ENCODE measurements around the gene NBL1. TPM values are rescaled to one million over a fixed set of nuclear protein-coding genes. Genes with fewer than 3 reads are reported as not detected.
A peak's percentile ranks its signal among the peaks of the same experiment; 100 is the strongest.
"Not testable (repeated sequence)": the region's sequence is repeated elsewhere in the genome, so short reads cannot be mapped to it uniquely, and the experiment has no call there.

Gene NBL1
- total and polyA plus RNA-seq, 4 experiments from 2014 or later = 8.9 to 24.6 (median 17.4) TPM

- Mint-ChIP-seq H3K27me3 (no peaks in the 10 kb centered on the region), H3K4me1 (peaks cover 0 to 1% (median 0%) of the 10 kb centered on the region in 4 donors), H3K4me3 (no peak overlapping the region), H3K27ac (peak overlapping the region in 2 of 7 donors; percentile 31 to 84), H3K36me3 (peaks cover 25 to 29% of the 10 kb centered on the region in 2 donors), H3K9me3 (no peaks in the 10 kb centered on the region)
- intact Hi-C loops (cut with micrococcal nuclease) = no loop called here
- Histone ChIP-seq H3K9me3 (ENCODE audit: control insufficient read depth in 1 of 2, low read length in 2 of 2) (no peaks in the 10 kb centered on the region), H3K36me3 (ENCODE audit: insufficient read depth, low read length) (peaks cover 16% of the 10 kb centered on the region), H3K27ac (ENCODE audit: low read depth, low read length) (no peak overlapping the region), H3K4me3 (ENCODE audit: low read length in 2 of 2) (no peak overlapping the region), H3K4me1 (ENCODE audit: insufficient read depth, low read length) (no peaks in the 10 kb centered on the region), H3K27me3 (ENCODE audit: insufficient read depth, low read length) (no peaks in the 10 kb centered on the region)
- DNase-seq = no peak
- CTCF ChIA-PET (ENCODE audit: partially characterized antibody) = interaction anchor here (0.8 to 1.9 kb wide), 5 partner anchors 22 to 31 kb away, joined by 3 to 4 read pairs (median 3); no protein-coding TSS in a partner anchor
- POLR2A ChIA-PET (ENCODE audit: partially characterized antibody) = interaction anchor here (0.9 kb wide), 1 partner anchor 35 kb away, joined by 4 read pairs; no protein-coding TSS in a partner anchor
Observed at GRCh38 chr1:19630720-19631395, 13.3 kb upstream of the NBL1 start.

GRCh38 chr1:19632211-19632610 lies 11.9 kb upstream of the NBL1 start:
- Mint-ChIP-seq H3K4me3 (no peak overlapping the region), H3K4me1 (peaks cover 0 to 1% (median 0%) of the 10 kb centered on the region in 4 donors), H3K36me3 (peaks cover 12 to 15% of the 10 kb centered on the region in 2 donors), H3K27ac (peak overlapping the region in 2 of 7 donors; percentile 32 to 35), H3K27me3 (no peaks in the 10 kb centered on the region), H3K9me3 (no peaks in the 10 kb centered on the region)
- Histone ChIP-seq H3K4me1 (ENCODE audit: insufficient read depth, low read length) (no peaks in the 10 kb centered on the region), H3K27me3 (ENCODE audit: insufficient read depth, low read length) (no peaks in the 10 kb centered on the region), H3K36me3 (ENCODE audit: insufficient read depth, low read length) (peaks cover 6% of the 10 kb centered on the region), H3K9me3 (ENCODE audit: control insufficient read depth in 1 of 2, low read length in 2 of 2) (no peaks in the 10 kb centered on the region), H3K4me3 (ENCODE audit: low read length in 2 of 2) (no peak overlapping the region), H3K27ac (ENCODE audit: low read depth, low read length) (no peak overlapping the region)
- ChIA-PET POLR2A (ENCODE audit: partially characterized antibody) (no interaction called here), CTCF (ENCODE audit: partially characterized antibody) (no interaction called here)
- DNase-seq = no peak
- intact Hi-C loops (cut with micrococcal nuclease) = no loop called here

GRCh38 chr1:19633106-19633505 lies 11.0 kb upstream of the NBL1 start:
- peaks cover 4 to 9% of the 10 kb centered on the region in 2 donors for H3K36me3 Mint-ChIP-seq
- Histone ChIP-seq H3K36me3 (ENCODE audit: insufficient read depth, low read length) (no peaks in the 10 kb centered on the region), H3K27ac (ENCODE audit: low read depth, low read length) (no peak overlapping the region), H3K9me3 (ENCODE audit: control insufficient read depth in 1 of 2, low read length in 2 of 2) (no peaks in the 10 kb centered on the region), H3K27me3 (ENCODE audit: insufficient read depth, low read length) (no peaks in the 10 kb centered on the region), H3K4me3 (ENCODE audit: low read length in 2 of 2) (no peak overlapping the region), H3K4me1 (ENCODE audit: insufficient read depth, low read length) (no peaks in the 10 kb centered on the region)
- no peak overlapping the region for H3K27ac Mint-ChIP-seq
- no peak overlapping the region for H3K4me3 Mint-ChIP-seq
- H3K9me3 Mint-ChIP-seq = no peaks in the 10 kb centered on the region
- ChIA-PET POLR2A (ENCODE audit: partially characterized antibody) (interaction anchor here (1.1 kb wide), 1 partner anchor 22 kb away, joined by 4 read pairs; no protein-coding TSS in a partner anchor), CTCF (ENCODE audit: partially characterized antibody) (no interaction called here)
- peaks cover 0 to 1% (median 0%) of the 10 kb centered on the region in 4 donors for H3K4me1 Mint-ChIP-seq
- intact Hi-C loops (cut with micrococcal nuclease) = no loop called here
- no peak for DNase-seq
- H3K27me3 Mint-ChIP-seq = no peaks in the 10 kb centered on the region

DNA sequence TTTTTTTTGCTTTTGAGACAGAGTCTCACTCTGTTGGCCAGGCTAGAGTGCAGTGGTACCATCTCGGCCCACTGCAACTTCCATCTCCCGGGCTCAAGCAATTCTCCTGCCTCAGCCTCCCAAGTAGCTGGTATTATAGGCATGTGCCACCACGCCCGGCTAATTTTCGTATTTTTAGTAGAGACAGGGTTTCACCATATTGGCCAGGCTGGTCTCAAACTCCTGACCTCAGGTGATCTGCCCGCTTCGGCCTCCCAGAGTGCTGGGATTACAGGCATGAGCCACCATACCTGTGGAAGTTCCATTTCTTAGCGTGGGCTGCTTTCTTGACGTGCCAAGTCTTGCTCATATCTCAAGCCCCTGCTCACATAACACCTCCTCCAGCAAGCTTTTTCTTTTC lies 9.0 kb upstream of the NBL1 start:
- DNase-seq; POLR2A ChIA-PET (ENCODE audit: partially characterized antibody); H3K4me3 ChIP-seq (ENCODE audit: low read length in 2 of 2); H3K4me3 Mint-ChIP-seq; H3K36me3 ChIP-seq (ENCODE audit: insufficient read depth, low read length); H3K27me3 Mint-ChIP-seq; H3K27ac ChIP-seq (ENCODE audit: low read depth, low read length); H3K36me3 Mint-ChIP-seq; H3K4me1 ChIP-seq (ENCODE audit: insufficient read depth, low read length); H3K27me3 ChIP-seq (ENCODE audit: insufficient read depth, low read length); H3K9me3 Mint-ChIP-seq; H3K27ac Mint-ChIP-seq; H3K9me3 ChIP-seq (ENCODE audit: control insufficient read depth in 1 of 2, low read length in 2 of 2); CTCF ChIA-PET (ENCODE audit: partially characterized antibody); H3K4me1 Mint-ChIP-seq; intact Hi-C loops (cut with micrococcal nuclease): not testable (repeated sequence)

GRCh38 chr1:19635646-19636045 lies 8.5 kb upstream of the NBL1 start:
- H3K4me3 ChIP-seq (ENCODE audit: low read length in 2 of 2) = no peak overlapping the region
- H3K27ac ChIP-seq (ENCODE audit: low read depth, low read length) = no peak overlapping the region
- no peaks in the 10 kb centered on the region for H3K36me3 Mint-ChIP-seq
- POLR2A ChIA-PET (ENCODE audit: partially characterized antibody) = interaction anchor here (1.0 kb wide), 1 partner anchor 15 kb away, joined by 3 read pairs; no protein-coding TSS in a partner anchor
- H3K4me3 Mint-ChIP-seq = peak overlapping the region in 1 of 8 donors; percentile 66
- no peaks in the 10 kb centered on the region for H3K27me3 ChIP-seq (ENCODE audit: insufficient read depth, low read length)
- H3K36me3 ChIP-seq (ENCODE audit: insufficient read depth, low read length) = no peaks in the 10 kb centered on the region
- no peaks in the 10 kb centered on the region for H3K9me3 Mint-ChIP-seq
- H3K27me3 Mint-ChIP-seq = peaks cover 0 to 1% of the 10 kb centered on the region in 2 donors
- intact Hi-C loops (cut with micrococcal nuclease) = no loop called here
- no peaks in the 10 kb centered on the region for H3K9me3 ChIP-seq (ENCODE audit: control insufficient read depth in 1 of 2, low read length in 2 of 2)
- CTCF ChIA-PET (ENCODE audit: partially characterized antibody) = no interaction called here
- DNase-seq = no peak
- no peaks in the 10 kb centered on the region for H3K4me1 ChIP-seq (ENCODE audit: insufficient read depth, low read length)
- no peak overlapping the region for H3K27ac Mint-ChIP-seq
- H3K4me1 Mint-ChIP-seq = peaks cover 0 to 2% (median 0%) of the 10 kb centered on the region in 4 donors

DNA sequence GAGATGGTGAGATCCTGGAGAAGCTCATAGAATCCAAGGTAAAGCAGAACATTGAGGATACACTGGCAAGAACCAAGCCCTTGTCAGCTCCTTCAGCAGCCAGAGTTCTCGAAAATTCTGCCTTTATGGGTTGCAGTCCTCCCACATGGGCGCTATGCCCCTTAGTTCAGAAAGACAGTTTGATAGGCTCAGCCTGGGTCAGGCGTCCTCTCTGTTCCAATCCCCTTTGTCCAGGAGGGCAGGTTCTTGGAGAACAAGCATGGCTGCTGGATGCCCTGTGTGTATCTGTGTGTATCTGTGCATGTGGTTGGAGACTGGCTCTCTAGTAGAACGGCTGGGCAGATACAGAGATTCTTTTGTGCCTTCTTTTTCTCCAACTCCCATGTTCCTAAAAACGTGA lies 8.0 kb upstream of the NBL1 start:
- no peak for DNase-seq
- CTCF ChIA-PET (ENCODE audit: partially characterized antibody) = no interaction called here
- Mint-ChIP-seq H3K4me3 (peak overlapping the region in 1 of 8 donors; percentile 66), H3K27ac (no peak overlapping the region), H3K27me3 (peaks cover 0 to 1% of the 10 kb centered on the region in 2 donors), H3K36me3 (no peaks in the 10 kb centered on the region), H3K4me1 (peaks cover 0 to 1% (median 0%) of the 10 kb centered on the region in 4 donors), H3K9me3 (no peaks in the 10 kb centered on the region)
- H3K27ac ChIP-seq (ENCODE audit: low read depth, low read length) = no peak overlapping the region
- no peaks in the 10 kb centered on the region for H3K9me3 ChIP-seq (ENCODE audit: control insufficient read depth in 1 of 2, low read length in 2 of 2)
- H3K4me1 ChIP-seq (ENCODE audit: insufficient read depth, low read length) = no peaks in the 10 kb centered on the region
- no peak overlapping the region for H3K4me3 ChIP-seq (ENCODE audit: low read length in 2 of 2)
- H3K36me3 ChIP-seq (ENCODE audit: insufficient read depth, low read length) = no peaks in the 10 kb centered on the region
- no peaks in the 10 kb centered on the region for H3K27me3 ChIP-seq (ENCODE audit: insufficient read depth, low read length)
- POLR2A ChIA-PET (ENCODE audit: partially characterized antibody) = interaction anchor here (1.0 kb wide), 1 partner anchor 15 kb away, joined by 3 read pairs; no protein-coding TSS in a partner anchor
- intact Hi-C loops (cut with micrococcal nuclease) = no loop called here

GRCh38 chr1:19636749-19637148 lies 7.4 kb upstream of the NBL1 start:
- H3K36me3 ChIP-seq (ENCODE audit: insufficient read depth, low read length); H3K4me1 Mint-ChIP-seq; H3K27me3 Mint-ChIP-seq; H3K4me1 ChIP-seq (ENCODE audit: insufficient read depth, low read length); H3K9me3 Mint-ChIP-seq; intact Hi-C loops (cut with micrococcal nuclease); DNase-seq; CTCF ChIA-PET (ENCODE audit: partially characterized antibody); H3K27ac ChIP-seq (ENCODE audit: low read depth, low read length); H3K4me3 ChIP-seq (ENCODE audit: low read length in 2 of 2); H3K4me3 Mint-ChIP-seq; POLR2A ChIA-PET (ENCODE audit: partially characterized antibody); H3K27ac Mint-ChIP-seq; H3K36me3 Mint-ChIP-seq; H3K9me3 ChIP-seq (ENCODE audit: control insufficient read depth in 1 of 2, low read length in 2 of 2); H3K27me3 ChIP-seq (ENCODE audit: insufficient read depth, low read length): not testable (repeated sequence)

All from CD4-positive, alpha-beta memory T cell (primary cell).